Right renal pelvis (tissue), 4 donors: Measurements from ENCODE around the gene NCR3LG1. TPM values are rescaled to one million over a fixed set of nuclear protein-coding genes. Genes with fewer than 3 reads are reported as not detected.

Experiments used
- DNase-seq, 4 donors: peaks; one replicate each; pipeline ENCODE4 v3.0.0-alpha.2; 2013; ENCODE audit warnings: low read depth in 4 of 4, low spot score in 3 of 4, missing footprints in 1 of 4
- polyA plus RNA-seq, 4 donors: library from polyadenylated mRNA; unstranded; fragments of 120-200 nt; gene quantifications; one replicate each; pipeline ENCODE4 v1.2.1, GENCODE V29; 2013; ENCODE audit not compliant: insufficient read length in 4 of 4

NCR3LG1 gene
- polyA plus RNA-seq, 4 donors = 1.2 to 1.6 (median 1.3) TPM

DNA sequence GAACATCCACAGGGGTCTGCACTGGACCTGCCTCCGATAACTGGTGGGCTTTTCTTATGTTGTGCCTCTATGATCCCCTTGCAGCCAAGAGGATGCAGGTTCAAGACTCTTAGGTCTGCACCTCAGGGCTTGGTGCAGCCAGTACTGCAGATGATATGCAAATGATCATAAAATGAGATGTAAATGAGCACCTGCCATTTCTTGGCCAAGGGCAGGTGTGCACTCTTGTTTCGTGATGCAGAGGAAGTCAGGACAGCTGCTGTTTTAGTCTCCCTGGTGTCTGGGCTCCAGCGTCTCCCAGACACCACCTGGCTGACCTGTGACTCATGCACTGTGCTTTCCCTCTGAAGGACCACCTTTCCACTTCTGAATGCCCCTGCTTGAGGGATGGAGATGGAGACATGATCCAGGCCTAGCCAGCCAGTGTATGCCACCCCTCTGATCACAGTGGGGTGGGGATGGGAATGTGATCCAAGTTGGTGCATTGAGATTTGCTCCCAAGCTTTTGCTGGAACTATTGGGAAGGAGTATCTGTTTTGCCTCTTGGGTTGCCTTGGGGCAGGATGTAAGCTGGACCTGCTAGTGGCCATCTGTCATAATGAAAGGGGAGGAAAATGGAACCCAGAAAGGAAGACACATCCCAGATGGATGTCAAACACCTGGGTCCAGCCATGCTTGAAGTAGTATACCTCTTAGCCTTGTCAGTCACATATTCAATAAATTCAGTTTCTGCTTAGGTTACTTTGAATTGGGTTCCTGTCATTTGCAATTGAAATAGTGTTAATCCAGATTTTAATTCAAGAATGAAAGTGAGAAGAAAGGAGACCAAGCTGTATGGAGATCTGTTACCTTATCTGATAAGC, 40.1 kb downstream of the NCR3LG1 start:
- DNase-seq = no peak

DNA sequence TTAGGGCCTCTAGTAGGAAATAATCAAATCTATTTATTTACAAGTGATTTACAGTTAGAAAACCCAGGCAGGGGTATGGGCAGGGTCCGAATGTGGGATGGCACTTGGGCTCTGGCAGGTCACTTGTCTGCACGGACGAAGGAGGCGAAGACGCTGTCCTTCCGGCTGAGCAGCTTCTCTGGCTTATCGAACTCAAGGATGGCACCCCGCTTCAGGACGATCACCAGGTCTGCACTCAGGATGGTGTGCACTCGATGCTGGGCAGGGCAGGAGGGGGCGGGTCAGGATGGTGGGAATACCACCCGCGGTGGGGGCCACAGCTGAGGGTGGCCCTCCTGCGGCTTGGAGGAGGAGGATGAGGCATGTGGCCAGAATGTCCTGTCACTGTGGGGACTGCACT, 41.3 kb downstream of the NCR3LG1 start:
- no peak for DNase-seq

DNA sequence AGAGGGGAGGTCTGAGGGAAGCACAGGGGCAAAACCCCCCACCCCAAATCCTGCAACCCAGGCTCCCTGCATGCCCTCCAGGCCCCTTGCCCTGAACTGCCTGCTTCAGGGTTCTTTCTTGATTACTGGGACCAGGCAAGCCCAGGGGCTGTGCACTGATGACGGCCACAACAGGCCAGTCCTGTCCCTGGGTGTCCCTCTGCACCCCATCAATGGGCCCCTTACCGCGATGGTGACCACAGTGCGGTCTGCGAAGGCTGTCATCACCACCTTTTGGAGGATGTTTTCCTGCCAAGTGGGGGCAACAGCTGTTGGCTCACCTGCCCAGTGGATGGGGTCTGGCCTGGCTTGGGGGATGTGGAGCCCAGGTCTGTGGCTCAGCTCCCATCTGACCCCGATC, 41.9 kb downstream of the NCR3LG1 start:
- DNase-seq = no peak

DNA sequence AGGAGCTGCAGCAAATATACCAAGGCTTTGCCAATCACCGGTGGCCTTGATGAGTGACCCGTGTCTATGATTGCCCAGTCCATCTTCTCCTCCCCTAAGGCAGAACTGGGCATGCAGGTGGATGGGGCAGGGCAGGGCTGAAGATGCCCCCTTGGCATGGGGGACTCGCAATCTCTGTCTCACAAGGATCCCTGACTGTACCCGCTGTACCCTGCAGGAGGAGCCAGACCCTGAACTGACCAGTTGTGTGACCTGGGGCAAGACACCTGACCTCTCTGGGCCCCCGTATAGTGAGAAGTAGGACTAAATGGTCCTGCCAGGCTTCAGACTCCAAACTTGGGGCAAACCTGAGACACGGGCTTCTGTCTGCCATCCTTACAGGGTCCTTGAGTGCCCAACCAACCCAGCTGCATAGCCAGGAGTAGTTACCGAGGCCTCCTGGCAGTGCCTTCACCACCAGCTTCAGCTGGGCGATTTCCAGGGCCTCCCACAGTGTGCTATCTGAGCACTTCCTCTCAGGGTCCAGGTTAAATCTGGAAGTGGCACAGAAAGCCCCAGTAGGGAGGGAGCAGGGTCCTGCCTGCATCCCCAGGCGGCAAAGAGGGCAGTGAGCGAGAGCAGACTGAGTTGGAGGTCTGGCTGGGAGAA, 43.3 kb downstream of the NCR3LG1 start:
- DNase-seq = no peak

DNA sequence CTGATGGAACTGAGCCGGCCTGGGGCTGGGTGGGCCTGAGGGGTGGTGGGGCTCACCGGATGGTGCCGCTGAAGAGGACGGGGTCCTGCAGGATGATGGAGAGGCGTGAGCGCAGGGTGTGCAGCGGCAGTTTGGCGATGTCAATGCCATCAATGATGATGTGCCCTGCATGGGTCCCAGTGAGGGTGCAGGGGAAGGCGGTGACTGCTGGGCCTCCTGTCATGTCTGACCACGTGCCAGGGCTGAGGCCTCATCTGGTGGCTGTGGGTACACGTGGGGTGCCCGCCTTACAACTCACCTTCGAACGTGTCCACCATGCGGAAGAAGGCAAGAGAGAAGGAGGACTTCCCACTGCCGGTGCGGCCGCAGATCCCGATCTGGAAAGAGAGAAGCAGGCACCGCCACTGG, 44.0 kb downstream of the NCR3LG1 start:
- DNase-seq = no peak

DNA sequence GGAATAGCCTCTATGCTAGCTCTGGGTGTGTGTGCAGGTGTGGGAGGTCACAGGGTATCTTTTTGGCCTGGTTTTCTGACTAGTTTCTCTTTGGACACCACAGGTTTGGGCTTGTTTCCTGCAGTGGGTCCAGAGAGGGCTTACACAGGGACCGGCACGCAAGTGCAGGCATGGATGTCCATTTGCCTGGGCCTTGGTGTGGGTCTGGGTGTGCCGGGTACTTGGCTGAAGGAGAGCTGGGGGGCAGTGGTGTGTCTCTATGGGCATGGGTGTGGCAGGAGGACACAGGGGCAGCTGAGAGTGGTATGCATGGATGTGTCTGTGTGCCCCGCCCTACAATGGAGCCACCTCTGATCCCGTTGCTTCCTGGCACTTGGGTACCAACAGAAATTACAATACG, 44.4 kb downstream of the NCR3LG1 start:
- no peak for DNase-seq

DNA sequence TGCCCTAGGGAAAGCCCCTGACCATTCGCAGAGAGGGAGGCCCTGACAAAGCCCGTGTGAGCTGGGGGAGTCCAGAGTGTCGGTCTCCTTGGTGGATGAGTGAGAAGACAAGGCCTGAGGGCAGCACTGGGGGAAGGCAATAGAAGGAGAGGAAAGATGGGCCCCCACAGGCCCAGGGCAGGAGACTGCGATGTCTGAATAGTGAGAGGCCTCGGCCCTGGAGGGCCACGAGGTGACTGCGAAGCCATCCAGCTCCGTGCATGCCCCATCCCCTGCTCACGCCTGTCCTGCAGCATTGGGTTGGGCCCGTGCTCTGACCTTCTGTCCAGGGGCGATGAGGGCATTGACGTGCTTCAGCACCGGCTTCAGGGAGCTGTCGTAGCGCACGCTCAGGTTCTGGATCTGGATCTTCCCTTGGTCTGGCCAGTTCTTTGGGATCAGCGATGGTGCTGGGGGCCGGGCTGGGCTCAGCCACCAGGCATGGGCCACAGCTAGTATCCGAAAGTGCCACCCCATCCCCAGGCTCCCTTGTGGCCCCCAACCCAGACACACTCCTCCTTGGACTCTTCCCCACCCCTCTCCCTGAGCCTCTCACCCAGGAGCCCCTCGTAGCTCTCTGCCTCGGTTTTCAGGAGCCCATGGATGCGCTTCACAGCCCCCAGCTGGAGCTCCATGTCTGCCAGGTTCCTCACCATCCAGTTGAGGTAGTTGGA, 45.2 kb downstream of the NCR3LG1 start:
- DNase-seq = no peak

DNA sequence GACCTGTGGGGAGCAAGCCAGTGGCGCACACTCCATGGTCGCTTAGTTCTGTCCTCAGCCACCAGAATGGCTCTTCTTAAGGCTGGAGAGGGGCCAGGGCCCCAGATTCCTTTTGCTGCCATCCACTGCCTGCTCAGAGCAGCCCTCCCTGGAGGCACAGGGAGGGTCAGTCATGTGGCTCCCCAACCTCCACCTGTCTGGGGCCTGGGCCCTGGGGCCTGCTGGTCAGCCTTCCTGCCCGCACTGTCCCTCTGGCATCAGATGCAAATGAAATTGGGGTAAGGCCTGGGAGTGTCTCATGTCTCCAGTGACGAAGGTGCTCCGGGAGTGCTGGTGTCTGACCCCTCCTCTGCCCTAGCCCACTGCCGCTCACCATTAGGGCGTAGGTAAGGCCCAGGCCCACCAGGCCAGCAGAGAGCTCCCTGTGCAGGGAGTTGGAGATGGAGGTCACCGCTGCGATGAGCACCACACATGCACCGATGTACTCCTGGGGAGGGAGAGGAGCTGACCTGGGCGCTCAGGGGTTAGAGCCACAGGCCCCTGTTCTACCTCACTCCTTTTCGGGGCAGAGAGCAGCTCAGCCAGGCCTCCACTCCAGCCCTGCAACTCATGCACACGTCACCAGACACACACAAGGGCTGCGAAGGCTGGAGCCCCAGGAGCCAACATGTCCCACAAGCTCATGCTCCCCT, 45.9 kb downstream of the NCR3LG1 start:
- DNase-seq = no peak

DNA sequence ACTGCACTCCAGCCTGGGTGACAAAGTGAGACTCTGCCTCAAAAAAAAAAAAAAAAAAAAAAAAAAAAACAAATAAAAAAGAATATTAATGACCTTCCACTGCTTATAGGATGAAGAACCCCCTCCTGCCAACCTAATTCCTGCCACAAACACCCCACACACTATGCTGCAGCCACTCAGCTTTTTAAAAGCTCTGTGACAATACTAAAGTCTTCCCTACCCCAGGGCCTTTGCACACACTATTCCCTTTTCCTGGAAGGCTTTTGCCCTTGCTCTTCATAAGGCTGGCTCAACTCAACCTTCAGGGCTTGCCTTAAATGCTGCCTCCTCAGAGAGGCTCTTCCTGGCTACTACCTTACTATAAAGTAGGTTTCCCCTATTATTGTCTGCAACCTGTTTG, 47.6 kb downstream of the NCR3LG1 start:
- no peak for DNase-seq

DNA sequence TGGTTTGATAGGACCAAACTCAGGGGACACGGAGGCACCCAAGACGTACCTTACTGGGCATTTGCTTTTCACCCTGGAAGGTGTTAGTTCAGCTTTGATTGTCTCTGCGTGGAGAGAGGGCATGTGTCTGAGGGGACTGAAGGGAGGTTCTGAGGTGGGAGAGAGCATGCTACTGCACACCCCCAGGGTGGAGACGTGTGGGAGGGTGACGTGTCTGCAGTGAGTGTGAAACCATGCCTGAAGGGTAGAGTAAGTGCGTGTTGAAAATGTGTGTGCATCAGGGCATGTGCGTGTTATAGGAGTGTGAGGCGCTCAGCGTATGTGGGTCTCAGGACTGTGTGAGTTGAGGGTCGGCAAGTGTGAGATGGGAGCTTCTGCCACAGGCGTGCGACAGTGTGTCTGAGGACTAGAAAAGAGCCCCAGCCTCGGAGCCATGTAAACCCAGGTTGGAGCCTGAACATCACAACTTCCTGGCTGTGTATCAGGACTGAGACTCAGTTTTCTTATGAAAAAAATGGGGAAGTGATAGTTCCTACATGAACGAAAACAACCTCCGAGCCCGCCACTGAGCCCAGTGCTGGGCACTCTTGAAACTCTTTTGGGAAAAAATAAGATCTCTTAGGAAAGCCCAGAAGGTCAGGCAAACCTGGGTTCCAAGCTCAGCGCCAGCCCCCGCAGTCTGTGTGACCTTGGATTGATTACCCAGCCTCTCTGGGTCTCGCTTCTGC, 48.6 kb downstream of the NCR3LG1 start:
- no peak for DNase-seq

DNA sequence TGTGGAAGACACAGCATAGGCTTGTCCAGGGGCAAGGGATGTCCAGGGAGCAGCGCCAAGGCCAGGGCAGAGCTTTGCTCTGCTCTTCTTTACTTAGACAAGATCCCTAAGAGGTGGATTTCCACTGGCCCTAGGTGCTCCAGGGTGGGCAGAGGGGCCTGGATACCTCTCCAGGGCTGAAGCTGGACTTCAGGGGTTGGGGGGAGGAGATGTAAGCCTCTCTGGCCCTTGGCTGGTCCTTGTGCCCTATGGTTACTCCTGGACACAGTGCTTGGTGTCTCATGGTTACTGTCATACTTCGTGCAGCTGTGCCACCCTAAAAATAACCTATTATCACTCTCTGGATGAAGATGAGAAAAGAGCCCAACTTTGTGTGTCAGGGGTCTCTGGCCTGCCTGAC, 49.7 kb downstream of the NCR3LG1 start:
- DNase-seq = no peak

DNA sequence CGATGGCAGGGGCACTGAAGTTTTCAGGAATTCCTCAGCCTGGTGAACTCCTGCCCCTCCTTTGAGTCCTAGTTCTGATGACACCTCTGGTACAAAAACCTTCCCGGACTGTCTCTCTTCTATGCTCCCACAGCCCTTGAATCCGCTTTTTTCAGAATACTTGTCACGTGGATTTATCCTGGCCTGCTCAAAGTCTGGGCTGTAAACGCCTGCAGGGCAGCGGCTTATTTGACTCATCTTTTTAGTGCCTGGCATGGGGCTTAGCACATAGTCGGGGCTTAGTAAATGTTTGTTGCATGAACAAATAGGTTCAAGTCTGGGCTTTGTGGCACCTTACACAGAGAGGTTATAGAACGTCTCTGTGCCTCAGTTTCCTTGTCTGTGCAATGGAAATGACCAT, 50.2 kb downstream of the NCR3LG1 start:
- DNase-seq = no peak

DNA sequence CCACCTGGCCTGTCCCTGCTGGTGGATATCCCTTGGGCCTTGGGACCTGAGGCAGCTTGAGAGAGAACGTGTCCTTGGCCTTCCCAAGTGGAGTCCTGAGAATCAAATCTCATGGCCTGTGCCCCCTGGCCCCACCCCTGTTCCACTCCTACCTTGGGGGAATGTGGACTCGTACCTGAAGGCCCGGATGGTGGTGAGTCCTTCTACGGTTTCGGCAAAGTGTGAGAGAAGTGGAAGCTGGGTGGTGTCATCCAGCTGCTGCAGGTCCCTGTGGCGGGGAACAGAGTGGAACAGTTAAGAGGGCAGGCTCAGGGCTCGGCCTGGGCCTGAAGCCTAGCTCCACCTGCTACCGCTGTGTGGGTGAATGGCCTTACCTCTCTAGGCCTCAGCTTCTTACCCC, 50.9 kb downstream of the NCR3LG1 start:
- DNase-seq = no peak

DNA sequence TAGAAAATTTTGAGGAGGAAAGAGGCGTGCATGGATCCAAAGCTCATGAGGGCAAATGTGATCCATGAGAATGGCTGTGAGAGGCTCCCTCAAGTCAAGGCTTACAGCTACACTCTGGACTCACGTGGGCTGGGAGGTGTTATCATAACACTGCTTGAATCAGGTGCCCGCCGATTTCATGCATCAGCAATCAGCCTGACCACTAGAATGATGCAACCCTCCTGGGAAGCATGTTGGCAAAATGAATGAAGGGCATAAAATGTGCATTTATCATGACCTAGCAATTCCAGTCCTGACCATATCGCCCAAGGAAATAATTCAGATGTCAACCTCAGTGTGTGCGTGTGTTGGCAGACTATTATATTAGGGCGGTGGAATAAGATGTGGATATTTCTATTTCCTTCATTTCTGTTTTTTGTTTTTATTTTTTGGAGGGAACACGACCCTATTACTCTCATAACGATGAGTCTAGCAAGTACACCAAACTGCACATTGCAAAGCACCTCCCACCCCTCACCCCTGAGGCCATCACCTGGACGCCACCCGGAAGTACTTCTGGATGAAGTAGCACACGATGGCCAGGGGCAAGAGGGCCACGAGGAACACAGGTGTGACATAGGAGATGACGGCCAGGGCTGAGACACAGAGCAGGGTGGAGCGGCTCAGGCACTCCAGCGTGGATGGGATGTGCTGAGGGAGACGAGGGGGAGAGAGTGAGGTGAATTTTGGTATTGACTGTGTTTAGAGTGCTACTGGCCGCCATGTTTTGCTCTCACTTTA, 52.6 kb downstream of the NCR3LG1 start:
- DNase-seq = no peak

DNA sequence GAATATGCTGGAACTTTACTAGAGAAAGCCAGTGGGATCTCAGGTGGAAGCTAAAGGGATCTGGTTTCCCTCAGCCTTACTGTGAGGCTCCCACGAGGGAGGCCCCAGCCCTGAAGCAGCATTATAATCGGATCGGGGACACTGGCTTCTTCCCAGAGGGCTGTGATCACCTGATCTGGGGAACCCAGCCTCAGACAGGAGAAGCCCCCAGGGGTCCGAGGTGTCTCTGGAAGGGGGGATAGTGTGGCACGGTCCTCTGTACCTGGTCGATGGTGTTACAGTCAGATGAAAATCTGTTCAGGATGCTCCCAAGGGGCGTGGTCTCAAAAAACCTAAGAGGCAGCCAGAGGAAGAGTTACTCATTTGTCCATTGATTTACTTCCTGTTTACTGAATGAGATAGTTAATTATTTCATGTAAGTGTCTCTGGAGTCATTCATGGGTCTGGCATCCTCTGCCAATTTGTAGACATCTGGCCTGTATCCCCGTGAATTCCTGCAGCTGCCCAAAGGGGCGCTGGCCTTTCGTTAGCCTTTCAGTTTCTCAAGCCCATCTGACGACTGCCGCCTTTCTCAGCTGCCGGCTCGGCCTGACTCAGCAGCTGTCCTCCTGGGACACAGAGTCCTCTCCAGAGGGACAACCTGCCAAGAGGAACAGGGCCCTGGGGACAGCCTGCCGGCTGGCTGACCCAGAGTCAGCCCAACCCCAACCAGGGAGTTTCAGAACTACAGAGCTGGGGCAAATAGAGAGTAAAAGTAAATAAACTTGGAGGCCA, 53.8 kb downstream of the NCR3LG1 start:
- no peak for DNase-seq

DNA sequence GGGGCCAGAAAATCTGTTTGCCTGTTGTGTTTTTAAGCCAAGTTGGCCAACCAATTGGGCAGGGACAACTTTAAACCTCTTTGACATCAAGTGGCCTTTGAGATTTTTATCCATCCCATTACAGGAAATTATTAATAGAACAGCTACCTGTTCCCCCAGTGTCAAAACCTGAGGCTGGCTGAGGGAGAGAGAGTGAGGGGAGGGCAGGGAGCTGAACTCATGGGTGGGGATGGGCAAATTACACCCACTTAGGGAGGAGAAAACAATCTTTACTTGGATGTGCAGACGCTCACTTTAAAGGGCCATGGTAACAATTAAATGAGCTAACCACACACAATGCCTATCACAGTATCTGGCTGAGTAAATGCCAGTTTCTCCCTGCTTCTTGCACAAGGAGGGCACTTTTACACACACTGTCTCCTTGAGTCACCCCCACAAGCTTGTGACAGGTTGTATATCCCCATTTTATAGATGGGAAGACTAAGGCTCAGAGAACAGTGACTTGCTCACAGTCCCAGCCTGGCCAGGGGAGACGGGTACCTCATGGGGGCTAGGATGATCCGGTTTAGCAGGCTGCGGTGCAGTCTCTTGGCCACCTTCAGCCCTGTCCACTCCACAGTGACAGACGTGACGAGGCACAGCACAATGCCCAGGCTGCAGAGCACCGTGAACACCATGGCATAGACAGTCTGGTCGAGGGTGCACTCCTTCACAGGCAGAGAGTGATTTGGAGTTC, 54.6 kb downstream of the NCR3LG1 start:
- no peak for DNase-seq

DNA sequence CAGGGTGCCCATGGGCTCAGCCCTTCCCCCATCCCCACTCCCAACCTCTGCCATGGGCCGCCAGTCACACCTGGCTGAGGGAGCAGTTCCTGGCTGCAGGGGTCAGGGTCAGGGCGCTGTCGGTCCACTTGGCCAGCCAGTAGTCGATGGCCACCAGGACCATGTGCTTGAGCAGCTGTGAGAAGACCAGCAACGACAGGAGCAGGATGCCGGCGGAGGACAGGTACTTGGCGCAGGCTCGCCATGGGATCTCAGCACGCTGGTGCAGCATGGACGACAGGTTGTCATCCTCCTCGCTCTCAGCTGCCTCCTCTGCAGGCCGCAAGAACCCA, 55.2 kb downstream of the NCR3LG1 start:
- DNase-seq = no peak

DNA sequence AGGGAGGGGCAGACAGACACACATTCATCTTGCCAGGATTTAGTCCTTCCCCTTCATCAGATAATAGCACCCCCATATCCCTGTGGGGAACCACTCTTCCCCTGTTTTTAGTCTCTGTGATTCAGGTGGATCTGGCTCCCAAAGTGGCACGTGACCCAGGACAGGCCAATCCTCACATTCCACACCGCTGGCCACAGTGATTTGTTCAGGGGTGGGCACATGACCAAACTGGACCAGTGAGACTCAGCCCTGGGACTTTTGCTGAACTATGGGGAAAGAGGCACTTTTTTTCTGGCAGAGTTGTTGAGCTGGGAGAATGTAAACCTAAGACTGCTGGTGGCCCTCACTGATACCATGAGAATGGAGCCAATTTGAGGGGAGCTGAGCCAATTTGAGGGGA, 56.0 kb downstream of the NCR3LG1 start:
- DNase-seq = no peak
